GM12872 (cell line): ENCODE measurements around the gene ANXA6.

Source experiments
- CTCF ChIP-seq: IDR thresholded peaks from 3 replicates; pipeline ENCODE4 v1.5.1; 2011; ENCODE audit warnings: low read depth, mild to moderate bottlenecking, low read length, moderate library complexity; ENCODE audit not compliant: insufficient read depth

Gene ANXA6

DNA sequence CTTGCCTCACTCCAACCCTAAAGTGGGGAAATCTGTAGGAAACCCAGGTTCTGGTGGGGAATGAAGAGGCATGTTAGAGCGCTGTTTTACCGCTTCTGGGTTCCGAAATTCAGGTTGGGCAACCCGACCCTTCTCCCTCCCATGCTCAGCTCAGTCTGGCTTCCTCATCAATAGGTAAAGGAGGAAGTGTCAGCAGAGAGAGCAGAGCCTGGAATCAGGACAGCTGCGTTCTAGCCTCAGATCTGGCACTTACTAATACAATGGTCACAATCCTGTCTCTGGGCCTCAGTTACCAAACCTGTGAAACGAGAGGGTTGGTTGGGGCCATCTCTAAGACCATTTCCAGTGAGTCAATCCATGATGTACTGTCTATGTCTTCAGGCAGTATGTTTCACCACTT is 60.5 kb downstream of the ANXA6 start:
- no peak for TF ChIP-seq CTCF

GRCh38 chr5:151096001-151096373 is 61.6 kb downstream of the ANXA6 start:
- TF ChIP-seq CTCF = no peak

DNA sequence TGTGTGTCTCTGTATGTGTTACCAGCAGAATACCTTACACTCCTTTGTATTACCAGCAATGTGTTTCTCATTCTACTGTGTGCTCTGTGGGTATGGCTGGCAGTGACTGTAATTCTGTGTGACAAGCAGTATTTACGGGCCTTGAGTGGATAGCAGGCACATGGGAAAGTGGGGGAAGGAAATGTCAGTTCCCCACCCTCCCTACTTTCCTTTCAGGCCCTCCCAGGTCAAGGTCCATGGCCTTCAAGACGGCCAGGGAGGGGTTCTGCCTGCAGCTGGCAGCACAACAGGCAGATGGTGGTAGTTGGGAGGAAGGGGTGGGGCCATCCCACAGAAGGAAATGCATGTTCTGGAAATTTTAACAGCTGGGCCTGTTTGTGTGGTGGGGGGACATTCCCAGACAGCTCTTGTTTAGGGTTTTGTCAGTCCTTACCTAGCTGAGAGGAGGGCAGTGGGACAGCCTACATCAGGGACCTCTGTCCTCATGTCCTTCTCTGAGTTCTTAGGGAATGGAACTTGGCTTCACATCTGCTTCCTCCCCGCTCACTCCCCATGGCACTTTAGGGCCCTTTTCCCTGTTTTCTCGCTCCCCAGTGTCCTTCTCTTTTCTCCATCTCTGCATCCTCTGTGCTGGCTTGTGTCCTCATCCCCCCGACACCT is 62.1 kb downstream of the ANXA6 start:
- TF ChIP-seq CTCF = no peak

DNA sequence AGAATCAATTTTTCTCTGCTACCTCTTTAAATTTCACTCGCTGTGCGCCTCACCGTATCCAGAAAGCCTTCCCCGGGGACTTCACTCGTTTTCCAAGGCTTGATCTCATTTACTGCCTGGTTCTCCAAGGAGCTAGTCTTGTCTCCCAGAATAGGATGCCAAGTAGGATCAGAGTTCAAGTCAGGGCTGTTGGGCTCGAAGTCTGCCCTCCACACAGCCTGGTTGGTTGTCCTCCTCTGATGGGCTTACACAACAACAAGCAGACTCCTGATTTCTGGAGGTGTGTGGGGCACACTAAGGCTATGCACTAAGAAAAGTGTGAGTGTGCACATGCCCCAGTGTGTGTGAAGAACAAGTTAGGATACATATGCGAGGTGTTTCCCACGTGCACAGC is 62.7 kb downstream of the ANXA6 start:
- no peak for TF ChIP-seq CTCF

- no peak for TF ChIP-seq CTCF
These were observed 63.3 kb downstream of the ANXA6 start for GRCh38 chr5:151094030-151094851.

DNA sequence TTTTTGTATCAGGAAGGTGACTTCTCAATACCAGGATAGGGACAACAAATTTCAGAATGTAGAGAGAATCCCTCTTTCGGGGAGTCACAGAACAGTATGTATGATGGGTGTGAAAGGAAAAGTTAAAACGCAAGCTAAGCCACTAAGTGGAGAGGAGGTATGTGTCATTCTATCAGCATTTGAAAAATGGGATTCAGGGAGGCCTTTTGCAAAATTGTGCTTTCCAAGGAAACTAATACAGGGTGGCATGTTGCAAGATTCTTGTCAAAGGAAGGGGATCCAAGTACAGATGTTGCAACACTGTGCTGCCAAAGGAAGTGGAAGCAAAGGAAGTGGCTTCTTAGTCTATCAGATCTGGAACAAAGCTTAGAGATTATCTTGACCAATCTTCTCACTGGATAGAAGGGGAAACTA is 64.1 kb downstream of the ANXA6 start:
- no peak for TF ChIP-seq CTCF

- TF ChIP-seq CTCF = no peak
These were observed 64.8 kb downstream of the ANXA6 start for GRCh38 chr5:151092762-151093161.
